Measurements from ENCODE around the gene NAP1L4.
A peak's percentile ranks its signal among the peaks of the same experiment; 100 is the strongest.

The NAP1L4 gene, protein sequence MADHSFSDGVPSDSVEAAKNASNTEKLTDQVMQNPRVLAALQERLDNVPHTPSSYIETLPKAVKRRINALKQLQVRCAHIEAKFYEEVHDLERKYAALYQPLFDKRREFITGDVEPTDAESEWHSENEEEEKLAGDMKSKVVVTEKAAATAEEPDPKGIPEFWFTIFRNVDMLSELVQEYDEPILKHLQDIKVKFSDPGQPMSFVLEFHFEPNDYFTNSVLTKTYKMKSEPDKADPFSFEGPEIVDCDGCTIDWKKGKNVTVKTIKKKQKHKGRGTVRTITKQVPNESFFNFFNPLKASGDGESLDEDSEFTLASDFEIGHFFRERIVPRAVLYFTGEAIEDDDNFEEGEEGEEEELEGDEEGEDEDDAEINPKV

GRCh38 chr11:2992234-2992996 is at the start of gene NAP1L4:
Gene NAP1L4 (minus strand): TSS chr11:2992329. CDS start chr11:2979220, 13,109 bp downstream.
- DNase-seq, result peak; percentile 96

DNA sequence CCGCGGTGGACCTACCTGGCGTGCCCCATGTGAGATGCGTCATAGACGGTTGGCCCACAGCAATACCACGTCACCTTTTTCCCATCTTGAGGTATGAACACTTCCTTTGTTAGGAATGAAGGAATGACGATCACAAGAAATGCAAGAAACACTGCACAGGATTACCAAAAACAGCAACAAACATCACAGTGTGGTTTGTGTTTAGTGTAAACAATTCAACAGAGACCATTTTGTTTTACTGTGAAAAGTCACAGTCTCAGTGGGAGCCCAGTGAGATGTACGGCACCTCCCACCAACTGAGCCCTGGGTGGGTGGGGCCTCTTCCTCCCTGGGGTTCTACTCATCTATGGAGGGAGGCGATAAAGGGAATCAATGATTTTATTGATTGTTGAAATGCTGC is 48.8 kb upstream of the NAP1L4 start:
- no peak for DNase-seq

DNA sequence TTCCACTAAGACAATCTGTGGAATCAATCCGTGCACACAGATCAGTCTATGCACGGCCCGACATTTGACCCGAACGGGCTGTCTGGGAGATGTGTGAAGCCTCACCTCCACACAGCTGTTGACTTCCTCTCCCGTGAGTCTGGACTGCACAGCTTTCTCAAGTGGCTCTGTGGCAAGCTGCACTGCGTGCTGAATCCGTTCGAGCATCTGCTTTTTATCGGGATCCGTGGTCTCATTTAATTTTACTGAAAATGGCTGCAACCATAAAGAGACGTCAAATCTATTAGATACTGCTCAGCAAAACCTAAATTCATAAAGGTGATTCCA is 45.8 kb upstream of the NAP1L4 start:
- no peak for DNase-seq

- DNase-seq, result peak; percentile 52
Measured at GRCh38 chr11:3037040-3037944, 45.2 kb upstream of the NAP1L4 start.

GRCh38 chr11:3036419-3036818 is 44.3 kb upstream of the NAP1L4 start:
- no peak for DNase-seq

GRCh38 chr11:3035333-3035732 is 43.2 kb upstream of the NAP1L4 start:
- no peak for DNase-seq

DNA sequence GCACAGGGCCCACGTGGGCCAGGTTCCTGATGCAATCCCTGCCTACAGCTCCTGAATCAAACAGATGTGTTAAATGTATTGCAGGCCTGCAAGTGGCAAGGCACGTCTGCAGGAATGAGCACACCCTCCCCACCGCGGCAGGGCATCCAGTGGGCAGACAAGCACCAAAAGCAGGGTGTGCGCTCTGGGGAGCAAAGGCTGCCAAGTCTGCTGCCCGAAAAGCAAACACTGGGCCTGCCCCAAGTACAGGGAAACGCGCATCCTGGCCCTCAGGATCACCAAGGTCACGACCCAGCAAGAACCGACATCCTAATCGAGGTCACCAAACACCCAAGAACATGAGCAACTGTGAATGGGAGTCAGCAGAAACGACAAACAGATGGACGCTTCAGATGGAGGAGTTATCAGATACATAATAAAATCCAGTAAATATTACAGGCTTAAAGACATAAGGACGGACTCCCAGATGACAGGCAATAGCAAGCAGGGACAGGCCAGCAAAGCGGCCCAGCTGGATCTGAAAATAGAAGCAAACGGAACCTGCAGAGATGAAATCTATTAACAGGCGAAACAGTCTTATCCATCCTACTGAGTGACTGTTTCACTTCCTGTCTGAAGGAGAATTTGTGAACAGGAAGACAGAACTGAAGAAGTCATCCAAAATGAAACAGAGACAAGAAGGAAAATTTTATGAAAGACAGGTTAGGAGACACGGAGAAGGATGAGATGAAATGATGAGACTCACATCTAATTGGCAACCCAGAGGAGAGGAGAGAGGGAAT is 38.4 kb upstream of the NAP1L4 start:
- DNase-seq, result no peak

GRCh38 chr11:3028813-3029212 is 36.7 kb upstream of the NAP1L4 start:
- no peak for DNase-seq

- DNase-seq, result no peak
Measured at GRCh38 chr11:3026803-3027202, 34.7 kb upstream of the NAP1L4 start.

DNA sequence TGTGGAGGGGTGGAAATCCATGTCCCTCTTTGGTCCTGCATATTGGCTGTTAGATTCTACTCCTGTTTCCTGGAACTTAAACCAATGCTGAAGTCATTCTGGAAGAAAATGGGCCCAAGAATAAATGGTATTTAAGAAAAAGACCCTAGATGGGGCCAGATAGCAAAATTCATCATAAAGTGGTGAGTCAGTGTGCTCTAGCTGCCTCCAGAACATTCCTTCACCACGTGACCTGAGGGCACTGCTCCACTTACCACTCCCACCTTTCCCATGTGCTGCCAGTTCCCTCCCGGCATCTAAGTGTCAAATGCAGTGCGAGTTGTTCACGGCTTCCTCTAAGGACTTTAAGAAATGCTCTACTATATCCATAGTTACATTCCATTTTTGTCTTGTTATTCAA is 30.9 kb upstream of the NAP1L4 start:
- no peak for DNase-seq

GRCh38 chr11:3022300-3022967 is 30.3 kb upstream of the NAP1L4 start:
- DNase-seq, result no peak

DNA sequence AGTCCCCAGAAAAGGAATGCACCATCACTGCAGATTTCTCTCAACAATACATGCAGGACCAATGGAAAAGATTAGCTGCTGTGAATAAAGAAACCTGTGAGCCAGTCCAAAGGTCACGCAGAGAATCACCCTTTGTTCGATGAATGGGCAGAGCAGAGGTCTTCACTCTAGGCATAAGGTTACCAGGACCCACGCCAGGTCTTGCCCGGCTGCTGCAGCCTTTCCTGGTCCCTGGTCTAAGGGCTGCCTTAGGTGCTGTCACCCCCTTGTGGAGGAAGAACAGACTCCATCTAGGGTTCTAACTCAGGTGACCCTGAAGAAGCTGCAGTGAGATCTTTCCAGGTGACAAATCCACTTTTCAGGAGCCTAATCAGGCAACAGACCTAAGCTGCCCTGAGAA is 29.0 kb upstream of the NAP1L4 start:
- DNase-seq, result peak; percentile 45

DNA sequence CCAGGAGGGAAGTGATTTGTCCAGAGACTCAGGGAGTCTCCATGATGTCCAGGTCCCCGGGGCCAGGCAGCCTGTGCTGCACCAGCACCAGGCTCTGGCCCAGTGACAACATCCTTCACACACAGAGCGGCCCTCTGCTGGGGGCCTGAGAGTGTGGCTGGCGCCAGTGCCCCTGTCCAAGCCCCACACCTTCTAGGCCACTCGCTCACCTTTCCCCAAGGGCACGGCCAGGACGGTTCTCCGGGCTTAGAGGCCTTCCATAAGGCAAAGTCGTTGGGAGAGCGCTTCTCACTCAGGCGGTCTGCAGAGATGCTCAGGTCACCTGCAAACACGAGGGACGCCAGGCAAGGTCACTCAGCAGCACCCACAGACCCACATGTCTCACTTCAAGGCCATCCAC is 27.9 kb upstream of the NAP1L4 start:
- no peak for DNase-seq

DNA sequence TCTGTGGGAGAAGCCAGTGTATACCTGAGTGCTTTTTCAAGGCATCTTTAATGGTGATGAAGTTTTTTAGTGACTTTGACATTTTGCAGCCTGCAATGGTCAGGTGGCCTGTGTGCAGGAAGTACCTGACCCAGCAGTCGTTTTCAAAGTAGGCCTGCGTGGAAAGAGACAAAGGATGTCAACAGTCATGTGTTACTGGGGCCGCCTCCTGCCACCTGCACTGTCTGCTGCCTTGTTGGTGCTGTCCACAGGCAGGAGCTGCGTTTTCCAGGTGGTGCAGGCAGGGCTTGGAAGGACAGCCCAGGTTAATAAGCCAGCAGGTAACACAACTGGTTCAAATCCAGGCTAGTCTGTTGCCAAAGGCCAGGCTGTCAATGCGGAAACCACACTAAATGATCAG is 26.5 kb upstream of the NAP1L4 start:
- DNase-seq, result no peak

DNA sequence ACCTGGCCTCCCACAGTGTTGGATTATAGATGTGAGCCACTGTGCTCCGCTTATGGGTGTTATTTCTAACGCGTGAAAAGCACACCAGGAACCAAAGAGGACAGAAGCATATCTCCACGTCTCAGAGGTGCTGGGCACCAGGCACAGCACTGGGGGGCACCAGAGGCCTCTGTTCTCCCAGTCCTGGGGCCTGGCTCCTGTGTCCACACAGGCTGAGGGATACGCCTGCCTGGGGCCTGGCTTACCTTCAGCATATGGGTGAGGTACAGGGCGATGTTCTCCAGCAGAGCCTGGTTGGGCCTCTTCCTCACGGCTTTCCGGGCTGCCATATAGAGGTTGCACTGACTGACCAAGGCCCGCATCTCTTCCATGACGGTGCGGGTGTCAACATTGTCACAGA is 24.7 kb upstream of the NAP1L4 start:
- DNase-seq, result no peak

- no peak for DNase-seq
Measured at GRCh38 chr11:3015796-3016195, 23.7 kb upstream of the NAP1L4 start.

GRCh38 chr11:3014943-3015342 is 22.8 kb upstream of the NAP1L4 start:
- DNase-seq, result no peak

DNA sequence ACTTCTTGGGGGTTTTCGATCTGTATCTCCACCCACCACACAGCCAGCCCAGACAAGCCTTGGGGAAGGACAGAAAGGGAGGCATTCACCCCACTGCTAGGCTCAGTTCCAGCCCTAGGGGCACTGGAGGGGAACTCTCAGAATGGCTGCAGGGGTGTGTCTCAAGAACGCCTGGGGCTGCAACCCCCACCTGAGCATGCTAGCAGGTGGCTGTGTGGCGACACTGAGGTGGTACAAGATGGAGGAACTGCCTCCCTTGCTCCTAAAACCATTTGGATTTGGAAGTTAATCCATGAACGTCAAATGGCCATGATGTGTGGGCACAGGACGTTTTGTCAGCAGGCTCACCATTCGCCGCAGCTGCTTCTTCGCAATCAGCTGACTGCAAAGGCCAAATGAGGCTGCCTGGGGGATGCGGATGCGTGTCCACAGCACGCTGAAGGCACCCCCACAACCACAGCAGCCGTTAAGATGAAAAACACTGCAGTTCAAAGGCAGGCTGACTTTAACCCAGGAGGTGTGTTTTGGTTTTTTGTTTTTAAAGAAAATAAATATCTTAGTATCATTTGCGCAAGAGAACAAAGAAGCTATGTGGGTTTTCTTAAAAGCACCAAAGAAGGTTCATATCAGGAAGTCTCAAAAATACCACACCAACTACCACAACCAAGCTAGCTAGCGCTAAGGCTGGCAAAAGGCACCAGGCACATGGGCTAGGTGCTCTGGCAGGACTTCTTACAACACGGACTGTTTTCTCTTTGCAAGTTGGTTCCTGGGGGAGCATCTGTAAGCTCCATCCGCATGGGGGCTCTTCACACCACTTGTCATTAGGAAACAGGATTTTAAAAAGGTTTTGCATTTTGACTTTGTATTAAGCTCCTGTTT is 22.2 kb upstream of the NAP1L4 start:
- DNase-seq, result peak; percentile 77

DNA sequence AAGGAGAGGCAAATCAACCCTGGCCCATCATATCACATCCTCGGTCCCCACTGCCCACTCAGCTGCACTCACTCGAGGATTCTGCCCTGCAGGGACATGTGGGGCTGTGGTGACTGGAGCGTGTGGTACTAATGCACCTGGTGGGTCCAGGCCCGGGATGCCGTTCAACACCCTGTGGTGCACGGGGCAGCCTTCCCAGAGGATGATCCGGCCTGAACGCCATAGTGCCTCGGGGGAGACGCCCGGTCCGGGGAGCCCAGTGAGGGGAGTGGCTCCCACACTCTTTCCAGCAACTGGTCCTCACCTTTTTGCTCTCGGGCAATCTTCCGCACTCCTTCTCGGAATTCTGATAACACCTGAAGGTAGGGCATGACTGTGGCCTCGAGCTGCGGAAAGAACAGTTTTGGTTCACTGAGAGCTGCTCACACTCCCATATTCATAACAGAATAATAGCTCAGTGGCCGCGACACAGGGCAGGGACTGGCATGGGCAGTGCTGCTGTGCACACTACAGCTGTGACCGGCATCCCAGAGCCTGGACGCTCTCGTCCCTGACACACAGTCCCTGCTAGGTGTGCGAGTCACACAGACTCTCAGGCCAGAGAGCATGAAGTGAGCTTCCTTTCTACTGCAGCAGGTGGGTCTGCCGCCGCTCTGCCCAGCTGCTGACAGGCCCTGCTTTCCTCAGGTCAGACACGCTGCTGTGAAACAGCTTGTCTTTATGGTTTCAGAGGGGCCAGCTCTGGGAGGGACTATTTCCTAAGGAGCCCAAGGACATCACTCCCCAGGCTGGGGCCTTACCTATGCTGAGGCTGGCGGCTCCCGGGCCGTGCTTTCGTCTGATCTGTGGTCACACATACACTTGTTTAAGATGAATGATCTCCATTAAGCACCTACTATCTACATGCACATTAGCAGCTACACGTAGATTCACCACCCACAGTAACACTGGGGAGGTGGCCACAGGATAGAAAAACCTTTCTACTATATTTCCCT is 20.1 kb upstream of the NAP1L4 start:
- DNase-seq, result no peak
